Breast epithelium (tissue), 4 donors: ENCODE measurements around the gene CPA5. TPM values are rescaled to one million over a fixed set of nuclear protein-coding genes. Genes with fewer than 3 reads are reported as not detected.

Source experiments
- DNase-seq, 2 donors: peaks; one replicate each; pipeline ENCODE4 v3.0.0-alpha.2; 2019; ENCODE audit warnings: low spot score in 2 of 2
- H3K27ac ChIP-seq, 2 donors: fragments of 200-600 bp; sonication (generic) in 1 of 2; one replicate each; pipeline ENCODE4 v1.5.1; 2016 to 2019; ENCODE audit warnings: mild to moderate bottlenecking in 1 of 2
- H3K27me3 ChIP-seq, 2 donors: fragments of 200-600 bp; sonication (generic) in 1 of 2; one replicate each; pipeline versions ENCODE4 v1.5.1 to v1.6.0; 2017 to 2019; ENCODE audit warnings: control low read depth in 1 of 2, mild to moderate bottlenecking in 1 of 2
- H3K36me3 ChIP-seq: fragments of 200-600 bp; one replicate; pipeline ENCODE4 v1.5.1; 2019
- H3K4me1 ChIP-seq, 2 donors: fragments of 200-600 bp; sonication (generic); one replicate each; pipeline ENCODE4 v1.5.1; 2016 to 2019; ENCODE audit warnings: control low read depth in 1 of 2
- H3K4me3 ChIP-seq, 3 donors: fragments of 200-600 bp; sonication (generic); 1 replicate in 2 of 3; 2 replicates in 1 of 3; pipeline ENCODE4 v1.5.1; 2016 to 2019; ENCODE audit warnings: mild to moderate bottlenecking in 3 of 3, moderate library complexity in 2 of 3
- H3K9me3 ChIP-seq, 2 donors: fragments of 200-600 bp; sonication (generic) in 1 of 2; one replicate each; pipeline ENCODE4 v1.5.1; 2016 to 2019; ENCODE audit warnings: control low read depth in 1 of 2
- CTCF ChIP-seq, 3 donors: fragments of 450-650 bp; IDR thresholded peaks; one replicate each; pipeline ENCODE4 v1.5.1; 2016 to 2017; ENCODE audit warnings: antibody characterized with exemption in 3 of 3, mild to moderate bottlenecking in 3 of 3, moderate library complexity in 3 of 3
- POLR2A ChIP-seq: fragments of 450-650 bp; IDR thresholded peaks from one replicate; pipeline ENCODE4 v1.6.1; 2016; ENCODE audit warnings: antibody characterized with exemption, mild to moderate bottlenecking, moderate library complexity
- POLR2AphosphoS5 ChIP-seq, 3 donors: sonication (generic); formaldehyde crosslinking; IDR thresholded peaks; one replicate each; pipeline ENCODE4 v1.6.1; 2017; ENCODE audit warnings: antibody characterized with exemption in 3 of 3
- intact Hi-C: fragments of 100-400 bp; cut with DNase I; formaldehyde crosslinking; loops from one replicate; pipeline ENCODE4 v1.15.1; 2023; ENCODE audit warnings: low total_unique reads
- total RNA-seq, 3 donors: library from RNA; depleted of rRNA; stranded (reverse); fragments of >200 nt; gene quantifications; one replicate each; pipeline ENCODE4 v1.1.0, GENCODE V29; 2016

CPA5 gene
- total RNA-seq, 3 donors from 2014 or later, result not detected

- peaks cover 13 to 18% of the 10 kb centered on the region in 2 donors for H3K4me1 ChIP-seq
- H3K36me3 ChIP-seq, result no peaks in the 10 kb centered on the region
- H3K27ac ChIP-seq, result peak overlapping the region; percentile 96 to 97
- intact Hi-C loops, result no loop called here
- TF ChIP-seq POLR2A, result no peak
- no peak for TF ChIP-seq CTCF (IDR thresholded peaks at IDR 0.05)
- peak; percentile 73 to 86 (median 79) for TF ChIP-seq POLR2AphosphoS5 (IDR thresholded peaks at IDR 0.05)
- DNase-seq, result peak; percentile 81 to 86
- no peaks in the 10 kb centered on the region for H3K27me3 ChIP-seq
- H3K4me3 ChIP-seq, result peak overlapping the region in 1 of 3 donors; percentile 38
- peaks cover 0 to 5% of the 10 kb centered on the region in 2 donors for H3K9me3 ChIP-seq
Observed at GRCh38 chr7:130356121-130356875, 11.7 kb downstream of the CPA5 start.

- peak; percentile 85 to 93 for DNase-seq
Observed at GRCh38 chr7:130356876-130357611, 12.4 kb downstream of the CPA5 start.

DNA sequence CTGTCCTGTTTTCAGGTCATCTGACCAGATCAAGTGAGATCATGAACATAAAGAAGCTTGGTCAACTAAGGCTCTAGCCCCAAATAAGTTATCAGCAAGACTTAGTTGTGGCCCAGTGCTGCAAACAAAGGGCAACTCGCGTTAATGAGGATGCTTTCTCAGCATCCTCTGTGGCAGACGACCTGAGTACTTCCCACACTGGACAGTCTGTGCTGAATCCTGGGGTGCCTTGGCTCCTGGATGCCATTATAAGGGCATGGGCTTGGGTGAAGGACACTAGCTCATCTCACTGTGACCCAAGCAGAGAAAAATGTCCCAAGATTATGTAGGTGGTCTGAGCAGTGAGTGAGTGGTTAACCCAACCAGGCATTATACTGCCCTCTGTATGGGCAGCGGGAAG is 13.9 kb downstream of the CPA5 start:
- intact Hi-C loops, result no loop called here
- TF ChIP-seq POLR2AphosphoS5 (IDR thresholded peaks at IDR 0.05) (no peak), CTCF (IDR thresholded peaks at IDR 0.05) (no peak), POLR2A (no peak)
- peaks cover 11 to 12% of the 10 kb centered on the region in 2 donors for H3K4me1 ChIP-seq
- no peaks in the 10 kb centered on the region for H3K36me3 ChIP-seq
- no peaks in the 10 kb centered on the region for H3K27me3 ChIP-seq
- peaks cover 0 to 5% of the 10 kb centered on the region in 2 donors for H3K9me3 ChIP-seq
- H3K4me3 ChIP-seq, result no peak overlapping the region
- no peak for DNase-seq
- H3K27ac ChIP-seq, result no peak overlapping the region

More at GRCh38 chr7:130356876-130357611, 12.4 kb downstream of the CPA5 start:
- intact Hi-C loops, result no loop called here
- Histone ChIP-seq H3K9me3 (peaks cover 0 to 5% of the 10 kb centered on the region in 2 donors), H3K27me3 (no peaks in the 10 kb centered on the region), H3K27ac (peak overlapping the region; percentile 96 to 97), H3K4me1 (peaks cover 11 to 18% of the 10 kb centered on the region in 2 donors), H3K4me3 (peak overlapping the region in 1 of 3 donors; percentile 38), H3K36me3 (no peaks in the 10 kb centered on the region)
- no peak for TF ChIP-seq CTCF (IDR thresholded peaks at IDR 0.05)
- TF ChIP-seq POLR2AphosphoS5 (IDR thresholded peaks at IDR 0.05), result peak; percentile 89 to 93 (median 92)
- TF ChIP-seq POLR2A, result no peak

GRCh38 chr7:130359276-130359857 is 14.8 kb downstream of the CPA5 start:
- H3K27ac ChIP-seq, result no peak overlapping the region
- peak in 1 of 2 donors; percentile 19 for DNase-seq
- H3K9me3 ChIP-seq, result peaks cover 0 to 5% of the 10 kb centered on the region in 2 donors
- H3K36me3 ChIP-seq, result no peaks in the 10 kb centered on the region
- TF ChIP-seq POLR2A (no peak), CTCF (IDR thresholded peaks at IDR 0.05) (no peak), POLR2AphosphoS5 (IDR thresholded peaks at IDR 0.05) (no peak)
- intact Hi-C loops, result no loop called here
- no peaks in the 10 kb centered on the region for H3K27me3 ChIP-seq
- no peak overlapping the region for H3K4me3 ChIP-seq
- H3K4me1 ChIP-seq, result peaks cover 11 to 12% of the 10 kb centered on the region in 2 donors
